Measurements from ENCODE around the gene ARHGEF1. TPM values are rescaled to one million over a fixed set of nuclear protein-coding genes. Genes with fewer than 3 reads are reported as not detected.

Gene ARHGEF1
- total and polyA plus RNA-seq, 8 donors: 60.8 to 202 (median 79.6) TPM

- peaks cover 0 to 3% of the 10 kb centered on the region in 2 donors for H3K4me1 ChIP-seq
- intact Hi-C loops (cut with DNase I): no loop called here
- peaks cover 0 to 29% of the 10 kb centered on the region in 2 donors for H3K27me3 ChIP-seq
- DNase-seq: no peak
- no peak for ATAC-seq
- no peak within 1 kb of the TSS for H3K27ac ChIP-seq
- no peaks in the 10 kb centered on the region for H3K36me3 ChIP-seq
- no peak within 1 kb of the TSS for H3K4me3 ChIP-seq
- no peaks in the 10 kb centered on the region for H3K9me3 ChIP-seq
- TF ChIP-seq CTCF (IDR thresholded peaks at IDR 0.05): no peak
Measured at GRCh38 chr19:41844601-41845000, 38.4 kb upstream of the ARHGEF1 start, which contains the start of gene LYPD4. Gene LYPD4, minus strand, starts transcription at chr19:41844683. Its CDS starts 5,398 bp downstream, at chr19:41839285.

- Histone ChIP-seq H3K27ac (no peak within 1 kb of the TSS), H3K27me3 (peaks cover 0 to 29% of the 10 kb centered on the region in 2 donors), H3K36me3 (no peaks in the 10 kb centered on the region), H3K4me3 (no peak within 1 kb of the TSS), H3K9me3 (no peaks in the 10 kb centered on the region), H3K4me1 (peaks cover 0 to 1% of the 10 kb centered on the region in 2 donors)
- intact Hi-C loops (cut with DNase I): no loop called here
- ATAC-seq (no peak), DNase-seq (no peak)
- no peak for TF ChIP-seq CTCF (IDR thresholded peaks at IDR 0.05)
Measured at GRCh38 chr19:41845001-41845050, 38.2 kb upstream of the ARHGEF1 start, which contains the start of gene DMRTC2. Gene DMRTC2, plus strand, starts transcription at chr19:41845042. Its CDS starts 2,387 bp downstream, at chr19:41847429.

GRCh38 chr19:41845051-41845590 is 37.9 kb upstream of the ARHGEF1 start:
- Histone ChIP-seq H3K27ac (no peak overlapping the region), H3K9me3 (no peaks in the 10 kb centered on the region), H3K36me3 (no peaks in the 10 kb centered on the region), H3K27me3 (peaks cover 0 to 29% of the 10 kb centered on the region in 2 donors), H3K4me3 (no peak overlapping the region), H3K4me1 (no peaks in the 10 kb centered on the region)
- intact Hi-C loops (cut with DNase I): no loop called here
- DNase-seq (no peak), ATAC-seq (no peak)
- no peak for TF ChIP-seq CTCF (IDR thresholded peaks at IDR 0.05)

- Histone ChIP-seq H3K4me3 (no peak overlapping the region), H3K36me3 (no peaks in the 10 kb centered on the region), H3K9me3 (no peaks in the 10 kb centered on the region), H3K4me1 (no peaks in the 10 kb centered on the region), H3K27me3 (peaks cover 0 to 13% of the 10 kb centered on the region in 2 donors), H3K27ac (no peak overlapping the region)
- no peak for TF ChIP-seq CTCF (IDR thresholded peaks at IDR 0.05)
- intact Hi-C loops (cut with DNase I): no loop called here
- ATAC-seq (no peak), DNase-seq (no peak)
Measured at GRCh38 chr19:41847351-41848105, 35.5 kb upstream of the ARHGEF1 start.

- Histone ChIP-seq H3K4me1 (no peaks in the 10 kb centered on the region), H3K27me3 (peaks cover 0 to 13% of the 10 kb centered on the region in 2 donors), H3K4me3 (no peak overlapping the region), H3K36me3 (no peaks in the 10 kb centered on the region), H3K9me3 (no peaks in the 10 kb centered on the region), H3K27ac (no peak overlapping the region)
- DNase-seq (no peak), ATAC-seq (no peak)
- no peak for TF ChIP-seq CTCF (IDR thresholded peaks at IDR 0.05)
- intact Hi-C loops (cut with DNase I): no loop called here
Measured at GRCh38 chr19:41848666-41849065, 34.3 kb upstream of the ARHGEF1 start.
